HepG2 (cell line): ENCODE results near the gene UBE2C. TPM values are rescaled to one million over a fixed set of nuclear protein-coding genes. Genes with fewer than 3 reads are reported as not detected.

Experiments used
- ATAC-seq: fragments of 200-7000 bp; cut with Tn5 transposase; 3 replicates; pipeline ENCODE4 v1.9.1; 2020; ENCODE audit warnings: mild to moderate bottlenecking, moderate library complexity
- BruUV-seq: library from RNA; stranded (reverse); fragments of 400-500 nt; replicated peaks from 2 replicates; lab custom pipeline; 2021; lab: Mats Ljungman, UMichigan
- CTCF ChIA-PET: fragments of 300-600 bp; formaldehyde crosslinking; extraction: SDS; loops from one replicate; lab custom pipeline; 2021; ENCODE audit warnings: low total read pairs, inconsistent platforms, low intra/inter-chr PET ratio; lab: Yijun Ruan, JAX
- POLR2A ChIA-PET: fragments of 350-600 bp; sonication (Branson Sonifier 250); formaldehyde crosslinking; loops from one replicate; lab custom pipeline; 2020; ENCODE audit warnings: antibody characterized with exemption, inconsistent platforms; lab: Yijun Ruan, JAX
- DNase-seq: peaks from one replicate; pipeline ENCODE4 v3.0.0-alpha.2; 2015; ENCODE audit warnings: low spot score
- FAIRE-seq: peaks from 3 replicates; lab custom pipeline; 2011; peaks lifted over from hg19 to GRCh38; lab: Jason Lieb, UNC
- H2AFZ ChIP-seq: one replicate; pipeline ENCODE4 v1.6.1; 2011; ENCODE audit warnings: low read length, inconsistent platforms
- H3K27ac ChIP-seq: fragments of 300-600 bp; 3 replicates; pipeline ENCODE4 v1.8.0; 2011; ENCODE audit warnings: mixed run types, mild to moderate bottlenecking, mixed read lengths, low read length, inconsistent platforms; ENCODE audit not compliant: insufficient read depth; ENCODE audit errors: extremely low read length
- H3K27me3 ChIP-seq, 2 experiments: fragments of 200-600 bp in 1 of 2; 2 replicates in 1 of 2; 3 replicates in 1 of 2; pipeline versions ENCODE4 v1.6.0 to v1.8.0; 2011; ENCODE audit warnings: low read length in 2 of 2, mild to moderate bottlenecking in 2 of 2, moderate library complexity in 2 of 2, inconsistent platforms in 1 of 2; ENCODE audit not compliant: insufficient read depth in 2 of 2, control insufficient read depth in 1 of 2
- H3K36me3 ChIP-seq, 2 experiments: fragments of 200-600 bp in 1 of 2; replicated peaks in 1 of 2; 2 replicates in 1 of 2; 3 replicates in 1 of 2; pipeline versions ENCODE4 v1.5.1 to v1.8.0; 2011; ENCODE audit warnings: low read length in 2 of 2, inconsistent platforms in 1 of 2; ENCODE audit not compliant: insufficient read depth in 2 of 2, control insufficient read depth in 1 of 2
- H3K4me1 ChIP-seq: 2 replicates; pipeline ENCODE4 v1.5.1; 2012; ENCODE audit warnings: low read length, inconsistent platforms; ENCODE audit not compliant: insufficient read depth
- H3K4me2 ChIP-seq: 2 replicates; pipeline ENCODE4 v1.6.0; 2011; ENCODE audit warnings: low read depth, low read length, inconsistent platforms
- H3K4me3 ChIP-seq, 3 experiments: fragments of 200-600 bp in 1 of 3; sonication (generic), shearing (Covaris generic) in 1 of 3; replicated peaks in 1 of 3; 2 replicates each; pipeline ENCODE4 v1.5.1; 2011 to 2016; ENCODE audit warnings: low read length in 3 of 3, inconsistent platforms in 2 of 3, low read depth in 2 of 3, mild to moderate bottlenecking in 2 of 3, control low read depth in 1 of 3, mixed read lengths in 1 of 3; ENCODE audit not compliant: insufficient read depth in 1 of 3
- H3K79me2 ChIP-seq: one replicate; pipeline ENCODE4 v1.6.1; 2011; ENCODE audit warnings: low read length, inconsistent platforms; ENCODE audit not compliant: insufficient read depth
- H3K9ac ChIP-seq: 2 replicates; pipeline ENCODE4 v1.6.0; 2011; ENCODE audit warnings: mild to moderate bottlenecking, low read depth, low read length, inconsistent platforms; ENCODE audit not compliant: insufficient read depth
- H3K9me3 ChIP-seq: 2 replicates; pipeline ENCODE4 v1.5.1; 2012; ENCODE audit warnings: mild to moderate bottlenecking, low read length
- H4K20me1 ChIP-seq: 2 replicates; pipeline ENCODE4 v1.6.0; 2011; ENCODE audit warnings: inconsistent platforms, mild to moderate bottlenecking, low read length, moderate library complexity; ENCODE audit not compliant: insufficient read depth
- AKAP8 ChIP-seq: sonication (generic); formaldehyde crosslinking; IDR thresholded peaks from 2 replicates; pipeline ENCODE4 v1.5.1; 2020; ENCODE audit warnings: mild to moderate bottlenecking, missing genetic modification reagents
- KDM5B ChIP-seq: sonication (generic); formaldehyde crosslinking; IDR thresholded peaks from 2 replicates; pipeline ENCODE4 v1.4.0; 2020; ENCODE audit warnings: missing genetic modification reagents, mild to moderate bottlenecking, borderline replicate concordance
- NAIF1 ChIP-seq: sonication (generic); formaldehyde crosslinking; IDR thresholded peaks from 2 replicates; pipeline ENCODE4 v1.5.0; 2020; ENCODE audit warnings: mild to moderate bottlenecking, missing genetic modification reagents, borderline replicate concordance
- NONO ChIP-seq, 2 experiments: fragments of 450-650 bp in 1 of 2; sonication (generic) in 1 of 2; formaldehyde crosslinking in 1 of 2; IDR thresholded peaks in 1 of 2; conservative IDR thresholded peaks in 1 of 2; 2 replicates each; pipeline versions ENCODE4 v1.6.1 to v1.8.0; 2017 to 2022; ENCODE audit warnings: mild to moderate bottlenecking in 1 of 2, missing genetic modification reagents in 1 of 2, moderate library complexity in 1 of 2
- PRMT3 ChIP-seq: sonication (generic); formaldehyde crosslinking; IDR thresholded peaks from 2 replicates; pipeline ENCODE4 v1.8.1; 2022; ENCODE audit warnings: low read depth, mild to moderate bottlenecking, moderate library complexity, missing genetic modification reagents, borderline replicate concordance
- SNAPC2 ChIP-seq: sonication (generic); formaldehyde crosslinking; IDR thresholded peaks from 2 replicates; pipeline ENCODE4 v1.8.1; 2022; ENCODE audit warnings: mild to moderate bottlenecking, missing genetic modification reagents
- SP4 ChIP-seq: sonication (generic); formaldehyde crosslinking; IDR thresholded peaks from 2 replicates; pipeline ENCODE4 v1.8.1; 2023; ENCODE audit warnings: mild to moderate bottlenecking, missing genetic modification reagents
- ZBTB20 ChIP-seq: sonication (generic); formaldehyde crosslinking; IDR thresholded peaks from 2 replicates; pipeline ENCODE4 v1.8.1; 2023; ENCODE audit warnings: missing genetic modification reagents, low read depth, mild to moderate bottlenecking, borderline replicate concordance
- ZNF792 ChIP-seq: IDR thresholded peaks from 2 replicates; pipeline ENCODE4 v1.6.1; 2016
- ZNF83 ChIP-seq: sonication (generic); formaldehyde crosslinking; IDR thresholded peaks from 2 replicates; pipeline ENCODE4 v1.4.0; 2020; ENCODE audit warnings: missing genetic modification reagents, mild to moderate bottlenecking, borderline replicate concordance
- ZNF879 ChIP-seq: sonication (generic); formaldehyde crosslinking; IDR thresholded peaks from 2 replicates; pipeline ENCODE4 v1.8.1; 2023; ENCODE audit warnings: missing genetic modification reagents
- WGBS: methylation state at CpG from one replicate; pipeline ENCODE4 v1.1.6; 2017; ENCODE audit warnings: low lambda C conversion rate; 5-methylcytosine and 5-hydroxymethylcytosine counted together
- in situ Hi-C: cut with HindIII; loops from 2 replicates; pipeline ENCODE4 v1.10.0; 2017; ENCODE audit warnings: low pct_unique_long_range_greater_than_20kb; ENCODE audit not compliant: extremely low pct_ligation_motif_present
- intact Hi-C: fragments of 100-400 bp; cut with micrococcal nuclease; formaldehyde crosslinking; loops from one replicate; pipeline ENCODE4 v1.10.0; 2022; ENCODE audit not compliant: unreplicated experiment
- polyA plus RNA-seq, 8 experiments: library from polyadenylated mRNA; depleted of rRNA in 3 of 8; stranded (reverse) in 7 of 8; unstranded in 1 of 8; fragments of >200 nt; fragmentation: Illumina TruSeq in 4 of 8; extraction: Trizol in 4 of 8; gene quantifications; 2 replicates each; pipeline versions ENCODE4 v1.2.1 to v1.2.3, GENCODE V29; 2011 to 2016; ENCODE audit warnings: low read depth in 4 of 8, missing spikeins in 1 of 8, mixed read lengths in 1 of 8; ENCODE audit not compliant: insufficient read depth in 1 of 8
- total RNA-seq, 5 experiments: library from RNA; depleted of rRNA; stranded (reverse); fragments of >200 nt; fragmentation: Illumina TruSeq; extraction: Trizol; gene quantifications; 2 replicates each; pipeline ENCODE4 v1.2.3, GENCODE V29; 2016; ENCODE audit warnings: low read depth in 1 of 5
- TF ChIP-seq, protein P1 (sequence below): sonication (generic); formaldehyde crosslinking; IDR thresholded peaks from 2 replicates; pipeline ENCODE4 v1.5.1; 2020; ENCODE audit warnings: mild to moderate bottlenecking, missing genetic modification reagents
- TF ChIP-seq, protein P2 (sequence below): sonication (generic); formaldehyde crosslinking; IDR thresholded peaks from 2 replicates; pipeline ENCODE4 v1.4.0; 2020; ENCODE audit warnings: missing genetic modification reagents; ENCODE audit errors: not compliant biosample characterization
- TF ChIP-seq, protein P3 (sequence below): IDR thresholded peaks from 2 replicates; pipeline ENCODE4 v1.6.1; 2016; ENCODE audit warnings: low read depth, borderline replicate concordance
- TF ChIP-seq, protein P4 (sequence below): IDR thresholded peaks from 2 replicates; pipeline ENCODE4 v1.6.1; 2016; ENCODE audit warnings: low read depth, control low read depth
- TF ChIP-seq, protein P5 (sequence below): sonication (generic); formaldehyde crosslinking; conservative IDR thresholded peaks from 2 replicates; pipeline ENCODE4 v1.4.0; 2020; ENCODE audit warnings: missing genetic modification reagents

Gene UBE2C
- total and polyA plus RNA-seq, 2 of the 13 experiments (the other 11 are each of a cell fraction or from before 2014, with no cell fraction given), result 100 to 123 TPM

DNA sequence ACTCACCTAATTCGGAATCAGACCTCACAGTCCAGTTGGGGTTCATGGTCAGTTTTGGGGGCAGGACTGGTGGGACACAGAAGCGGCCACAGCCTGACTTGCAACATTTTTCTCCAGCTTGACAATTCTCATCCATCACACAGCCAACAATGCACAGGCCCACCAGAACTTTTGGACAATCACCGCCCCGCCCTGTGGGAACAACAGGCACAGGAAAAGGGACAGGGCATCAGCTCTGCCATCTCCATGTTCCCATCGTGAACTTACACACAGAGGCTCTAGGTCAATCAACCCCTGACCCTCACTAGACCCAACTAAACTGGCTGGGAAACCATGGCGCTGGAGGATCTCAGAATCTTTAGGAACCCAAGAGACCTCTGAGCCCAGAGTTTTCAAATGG is 37.0 kb upstream of the UBE2C start:
- Histone ChIP-seq H3K79me2 (no peaks in the 10 kb centered on the region), H3K9ac (no peak overlapping the region), H3K4me2 (no peak overlapping the region), H4K20me1 (no peaks in the 10 kb centered on the region), H3K27ac (no peak overlapping the region), H3K36me3 (no peaks in the 10 kb centered on the region), H3K27me3 (peaks cover 2 to 15% of the 10 kb centered on the region in 2 experiments; a peak in 4 of 5 replicates), H3K9me3 (no peaks in the 10 kb centered on the region), H3K4me1 (peaks cover 15% of the 10 kb centered on the region), H2AFZ (no peak overlapping the region), H3K4me3 (no peak overlapping the region)
- intact Hi-C loops (no loop called here), in situ Hi-C loops (loop anchor here (25.0 kb wide), 1 partner anchor 587 kb away; no protein-coding TSS in a partner anchor)
- FAIRE-seq, result no peak
- no TSS peak for BruUV-seq
- ChIA-PET POLR2A (no interaction called here), CTCF (no interaction called here)
- no peak for DNase-seq
- no peak for ATAC-seq
- 26% methylated on average over 6 of the region's 6 CpGs for WGBS
- TF ChIP-seq ZNF792 (CRISPR knock-in tag) (no peak), ZBTB20 (CRISPR knock-in tag) (no peak), NONO (IDR thresholded peaks at IDR 0.05) (no peak), NONO (CRISPR knock-in tag; conservative IDR thresholded peaks at IDR 0.05) (no peak), SP4 (CRISPR knock-in tag) (no peak), NAIF1 (CRISPR knock-in tag) (no peak), ZNF879 (CRISPR knock-in tag) (no peak), PRMT3 (CRISPR knock-in tag) (no peak), AKAP8 (CRISPR knock-in tag) (no peak), KDM5B (CRISPR knock-in tag) (no peak), SNAPC2 (CRISPR knock-in tag) (no peak), ZNF83 (CRISPR knock-in tag) (no peak)
- TF ChIP-seq, protein P1, sequence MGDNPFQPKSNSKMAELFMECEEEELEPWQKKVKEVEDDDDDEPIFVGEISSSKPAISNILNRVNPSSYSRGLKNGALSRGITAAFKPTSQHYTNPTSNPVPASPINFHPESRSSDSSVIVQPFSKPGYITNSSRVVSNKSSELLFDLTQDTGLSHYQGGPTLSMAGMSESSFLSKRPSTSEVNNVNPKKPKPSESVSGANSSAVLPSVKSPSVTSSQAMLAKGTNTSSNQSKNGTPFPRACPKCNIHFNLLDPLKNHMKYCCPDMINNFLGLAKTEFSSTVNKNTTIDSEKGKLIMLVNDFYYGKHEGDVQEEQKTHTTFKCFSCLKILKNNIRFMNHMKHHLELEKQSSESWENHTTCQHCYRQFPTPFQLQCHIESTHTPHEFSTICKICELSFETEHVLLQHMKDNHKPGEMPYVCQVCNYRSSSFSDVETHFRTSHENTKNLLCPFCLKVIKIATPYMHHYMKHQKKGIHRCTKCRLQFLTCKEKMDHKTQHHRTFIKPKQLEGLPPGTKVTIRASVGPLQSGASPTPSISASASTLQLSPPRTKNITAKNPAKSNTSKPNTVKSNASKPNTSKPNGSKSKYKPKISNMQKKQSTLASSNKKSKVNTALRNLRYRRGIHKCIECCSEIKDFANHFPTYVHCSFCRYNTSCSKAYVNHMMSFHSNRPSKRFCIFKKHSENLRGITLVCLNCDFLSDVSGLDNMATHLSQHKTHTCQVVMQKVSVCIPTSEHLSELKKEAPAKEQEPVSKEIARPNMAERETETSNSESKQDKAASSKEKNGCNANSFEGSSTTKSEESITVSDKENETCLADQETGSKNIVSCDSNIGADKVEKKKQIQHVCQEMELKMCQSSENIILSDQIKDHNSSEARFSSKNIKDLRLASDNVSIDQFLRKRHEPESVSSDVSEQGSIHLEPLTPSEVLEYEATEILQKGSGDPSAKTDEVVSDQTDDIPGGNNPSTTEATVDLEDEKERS (CRISPR knock-in tag), result no peak
- TF ChIP-seq, protein P2, sequence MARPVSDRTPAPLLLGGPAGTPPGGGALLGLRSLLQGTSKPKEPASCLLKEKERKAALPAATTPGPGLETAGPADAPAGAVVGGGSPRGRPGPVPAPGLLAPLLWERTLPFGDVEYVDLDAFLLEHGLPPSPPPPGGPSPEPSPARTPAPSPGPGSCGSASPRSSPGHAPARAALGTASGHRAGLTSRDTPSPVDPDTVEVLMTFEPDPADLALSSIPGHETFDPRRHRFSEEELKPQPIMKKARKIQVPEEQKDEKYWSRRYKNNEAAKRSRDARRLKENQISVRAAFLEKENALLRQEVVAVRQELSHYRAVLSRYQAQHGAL (CRISPR knock-in tag), result no peak
- TF ChIP-seq, protein P3, sequence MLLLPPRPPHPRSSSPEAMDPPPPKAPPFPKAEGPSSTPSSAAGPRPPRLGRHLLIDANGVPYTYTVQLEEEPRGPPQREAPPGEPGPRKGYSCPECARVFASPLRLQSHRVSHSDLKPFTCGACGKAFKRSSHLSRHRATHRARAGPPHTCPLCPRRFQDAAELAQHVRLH, result no peak
- TF ChIP-seq, protein P4, sequence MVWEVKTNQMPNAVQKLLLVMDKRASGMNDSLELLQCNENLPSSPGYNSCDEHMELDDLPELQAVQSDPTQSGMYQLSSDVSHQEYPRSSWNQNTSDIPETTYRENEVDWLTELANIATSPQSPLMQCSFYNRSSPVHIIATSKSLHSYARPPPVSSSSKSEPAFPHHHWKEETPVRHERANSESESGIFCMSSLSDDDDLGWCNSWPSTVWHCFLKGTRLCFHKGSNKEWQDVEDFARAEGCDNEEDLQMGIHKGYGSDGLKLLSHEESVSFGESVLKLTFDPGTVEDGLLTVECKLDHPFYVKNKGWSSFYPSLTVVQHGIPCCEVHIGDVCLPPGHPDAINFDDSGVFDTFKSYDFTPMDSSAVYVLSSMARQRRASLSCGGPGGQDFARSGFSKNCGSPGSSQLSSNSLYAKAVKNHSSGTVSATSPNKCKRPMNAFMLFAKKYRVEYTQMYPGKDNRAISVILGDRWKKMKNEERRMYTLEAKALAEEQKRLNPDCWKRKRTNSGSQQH (CRISPR knock-in tag), result no peak
- TF ChIP-seq, protein P5, sequence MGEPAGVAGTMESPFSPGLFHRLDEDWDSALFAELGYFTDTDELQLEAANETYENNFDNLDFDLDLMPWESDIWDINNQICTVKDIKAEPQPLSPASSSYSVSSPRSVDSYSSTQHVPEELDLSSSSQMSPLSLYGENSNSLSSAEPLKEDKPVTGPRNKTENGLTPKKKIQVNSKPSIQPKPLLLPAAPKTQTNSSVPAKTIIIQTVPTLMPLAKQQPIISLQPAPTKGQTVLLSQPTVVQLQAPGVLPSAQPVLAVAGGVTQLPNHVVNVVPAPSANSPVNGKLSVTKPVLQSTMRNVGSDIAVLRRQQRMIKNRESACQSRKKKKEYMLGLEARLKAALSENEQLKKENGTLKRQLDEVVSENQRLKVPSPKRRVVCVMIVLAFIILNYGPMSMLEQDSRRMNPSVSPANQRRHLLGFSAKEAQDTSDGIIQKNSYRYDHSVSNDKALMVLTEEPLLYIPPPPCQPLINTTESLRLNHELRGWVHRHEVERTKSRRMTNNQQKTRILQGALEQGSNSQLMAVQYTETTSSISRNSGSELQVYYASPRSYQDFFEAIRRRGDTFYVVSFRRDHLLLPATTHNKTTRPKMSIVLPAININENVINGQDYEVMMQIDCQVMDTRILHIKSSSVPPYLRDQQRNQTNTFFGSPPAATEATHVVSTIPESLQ, result no peak
